Rectal smooth muscle tissue (tissue), 1 donor: ENCODE measurements around the gene CD5L.

Source experiments
- H3K27ac ChIP-seq: one replicate; pipeline ENCODE4 v1.7.0; 2013; ENCODE audit warnings: low read depth, low read length, inconsistent platforms
- H3K27me3 ChIP-seq: one replicate; pipeline ENCODE4 v1.7.0; 2013; ENCODE audit warnings: low read length; ENCODE audit not compliant: control insufficient read depth, insufficient read depth
- H3K36me3 ChIP-seq: one replicate; pipeline ENCODE4 v1.7.0; 2013; ENCODE audit warnings: low read length; ENCODE audit not compliant: control insufficient read depth, insufficient read depth
- H3K4me1 ChIP-seq: one replicate; pipeline ENCODE4 v1.7.0; 2013; ENCODE audit warnings: low read length; ENCODE audit not compliant: control insufficient read depth, insufficient read depth
- H3K4me3 ChIP-seq: one replicate; pipeline ENCODE4 v1.7.0; 2013; ENCODE audit warnings: low read length
- H3K9ac ChIP-seq: one replicate; pipeline ENCODE4 v1.7.0; 2013; ENCODE audit warnings: low read length

CD5L gene

GRCh38 chr1:157838966-157839365 is 2.6 kb downstream of the CD5L start:
- H3K27ac ChIP-seq = no peak overlapping the region
- H3K27me3 ChIP-seq = no peaks in the 10 kb centered on the region
- no peaks in the 10 kb centered on the region for H3K36me3 ChIP-seq
- no peak overlapping the region for H3K9ac ChIP-seq
- no peak overlapping the region for H3K4me3 ChIP-seq
- H3K4me1 ChIP-seq = no peaks in the 10 kb centered on the region

DNA sequence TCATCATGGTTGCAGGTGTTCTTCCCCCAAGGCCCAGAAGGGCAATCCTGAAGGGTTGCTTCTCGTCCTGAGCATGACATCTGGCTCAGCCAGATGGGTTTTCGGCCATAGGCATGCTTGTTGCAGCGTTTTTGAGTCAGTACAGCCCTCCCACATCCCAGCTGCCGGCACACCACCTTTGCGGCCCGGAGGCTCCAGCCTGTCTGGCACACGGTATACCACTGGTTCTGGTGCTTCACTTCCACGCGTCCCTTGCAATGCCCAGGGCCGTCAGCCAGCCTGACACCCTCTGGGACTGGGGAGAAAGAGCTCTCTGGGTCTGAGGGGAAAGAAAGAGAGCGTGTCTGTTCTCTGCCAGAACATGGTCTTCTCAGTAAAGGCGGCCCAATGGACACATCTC is 7.2 kb downstream of the CD5L start:
- Histone ChIP-seq H3K27me3 (no peaks in the 10 kb centered on the region), H3K9ac (no peak overlapping the region), H3K4me3 (no peak overlapping the region), H3K36me3 (no peaks in the 10 kb centered on the region), H3K4me1 (no peaks in the 10 kb centered on the region), H3K27ac (no peak overlapping the region)

DNA sequence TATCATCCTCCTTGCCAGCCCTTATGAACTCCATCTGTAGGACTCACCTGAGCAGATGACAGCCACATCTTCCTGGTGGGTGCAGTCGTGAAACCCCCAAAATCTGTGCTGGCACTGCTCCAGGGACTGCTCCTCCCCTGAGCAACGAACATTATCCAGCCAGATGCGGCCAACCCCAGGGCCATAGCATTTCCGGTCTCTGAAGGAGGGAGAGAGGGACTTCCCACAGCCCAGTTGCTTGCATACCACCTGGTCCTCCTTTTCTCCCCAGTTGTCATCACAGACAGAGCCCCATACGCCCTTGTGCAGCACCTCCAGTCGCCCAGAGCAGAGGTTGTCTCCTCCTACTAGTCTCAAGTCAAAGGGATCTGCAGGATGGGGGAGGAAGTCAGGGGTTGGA is 8.5 kb downstream of the CD5L start:
- Histone ChIP-seq H3K27ac (no peak overlapping the region), H3K27me3 (no peaks in the 10 kb centered on the region), H3K9ac (no peak overlapping the region), H3K4me3 (no peak overlapping the region), H3K36me3 (no peaks in the 10 kb centered on the region), H3K4me1 (no peaks in the 10 kb centered on the region)

- H3K9ac ChIP-seq = no peak overlapping the region
- H3K27ac ChIP-seq = no peak overlapping the region
These were observed 9.5 kb downstream of the CD5L start for GRCh38 chr1:157831968-157832626.

DNA sequence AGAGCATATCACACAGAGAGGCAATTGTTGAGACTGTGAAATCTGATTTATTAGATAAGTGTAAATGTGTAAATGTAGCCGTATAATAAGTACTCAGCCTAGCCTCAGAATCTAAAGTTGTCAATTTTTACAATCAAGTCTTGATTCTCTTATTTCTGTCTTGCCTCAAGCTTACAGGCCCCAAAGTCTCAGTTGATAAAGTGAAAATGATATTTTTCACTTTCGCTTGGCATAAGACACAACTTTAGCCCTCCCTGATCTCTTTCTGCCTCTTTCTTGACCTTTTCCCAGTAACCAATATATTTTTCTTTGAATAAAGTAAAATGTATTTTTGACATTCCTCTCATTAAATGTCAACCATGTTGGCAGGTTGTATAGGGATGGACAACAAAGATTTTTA is 10.7 kb downstream of the CD5L start:
- no peaks in the 10 kb centered on the region for H3K4me1 ChIP-seq
- no peak overlapping the region for H3K27ac ChIP-seq
- no peaks in the 10 kb centered on the region for H3K36me3 ChIP-seq
- no peak overlapping the region for H3K9ac ChIP-seq
- no peaks in the 10 kb centered on the region for H3K27me3 ChIP-seq
- H3K4me3 ChIP-seq = no peak overlapping the region

More at GRCh38 chr1:157831968-157832626, 9.5 kb downstream of the CD5L start:
- Histone ChIP-seq H3K27me3 (no peaks in the 10 kb centered on the region), H3K36me3 (no peaks in the 10 kb centered on the region), H3K4me1 (no peaks in the 10 kb centered on the region), H3K4me3 (no peak overlapping the region)

GRCh38 chr1:157829711-157830110 is 11.9 kb downstream of the CD5L start:
- H3K4me1 ChIP-seq = no peaks in the 10 kb centered on the region
- no peaks in the 10 kb centered on the region for H3K36me3 ChIP-seq
- no peak overlapping the region for H3K4me3 ChIP-seq
- H3K27ac ChIP-seq = no peak overlapping the region
- H3K9ac ChIP-seq = no peak overlapping the region
- H3K27me3 ChIP-seq = no peaks in the 10 kb centered on the region

GRCh38 chr1:157829210-157829609 is 12.4 kb downstream of the CD5L start:
- Histone ChIP-seq H3K27me3 (no peaks in the 10 kb centered on the region), H3K27ac (no peak overlapping the region), H3K9ac (no peak overlapping the region), H3K4me3 (no peak overlapping the region), H3K36me3 (no peaks in the 10 kb centered on the region), H3K4me1 (no peaks in the 10 kb centered on the region)

DNA sequence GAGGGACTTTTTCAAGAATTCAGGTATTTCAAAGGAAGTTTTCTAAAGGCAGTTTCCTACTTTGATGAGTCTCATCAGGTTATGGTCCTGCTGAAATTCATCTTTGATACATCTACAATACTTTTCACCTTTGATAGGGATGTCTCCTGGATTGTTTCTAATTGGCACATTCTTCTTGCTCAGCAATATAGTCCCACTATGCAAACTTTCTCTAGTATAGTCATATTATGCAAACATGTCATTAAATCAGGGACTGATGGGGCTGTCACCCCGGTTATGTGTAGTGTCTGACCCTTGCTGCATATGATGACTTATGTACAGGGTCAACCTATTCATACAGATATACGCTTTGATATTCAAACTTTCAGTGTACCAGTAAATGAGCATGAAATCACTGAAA is 21.3 kb downstream of the CD5L start:
- H3K9ac ChIP-seq = no peak overlapping the region
- H3K27ac ChIP-seq = no peak overlapping the region
- no peaks in the 10 kb centered on the region for H3K27me3 ChIP-seq
- H3K36me3 ChIP-seq = no peaks in the 10 kb centered on the region
- H3K4me3 ChIP-seq = no peak overlapping the region
- H3K4me1 ChIP-seq = no peaks in the 10 kb centered on the region

DNA sequence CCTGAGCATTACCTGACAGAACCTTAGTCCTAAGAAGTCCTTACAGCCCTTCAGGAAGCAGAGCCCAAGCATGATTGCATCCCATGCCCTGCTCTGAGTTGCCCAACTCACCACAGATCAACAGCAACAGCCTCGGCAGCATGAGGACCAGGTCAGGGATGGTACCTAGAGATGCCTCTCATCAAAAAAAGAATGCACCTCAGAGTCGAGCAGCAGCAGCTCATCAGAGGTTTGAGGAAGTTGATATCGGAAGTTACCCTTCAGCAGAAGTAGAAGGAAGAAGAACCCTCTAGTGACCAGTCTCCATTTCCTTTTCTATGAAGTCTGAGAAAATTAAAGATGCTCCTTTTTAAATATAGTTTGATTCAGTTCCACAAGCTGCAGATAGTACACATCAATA is 21.7 kb downstream of the CD5L start, which contains the start of gene FCRL1:
FCRL1 (minus strand) TSS at position 225 of the 400 bp plus-strand sequence; CDS start at position 142, 83 bp downstream.
- Histone ChIP-seq H3K27ac (no peak within 1 kb of the TSS), H3K9ac (no peak within 1 kb of the TSS), H3K4me3 (no peak within 1 kb of the TSS), H3K36me3 (no peaks in the 10 kb centered on the region), H3K27me3 (no peaks in the 10 kb centered on the region), H3K4me1 (no peaks in the 10 kb centered on the region)

GRCh38 chr1:157819215-157819614 is 22.4 kb downstream of the CD5L start:
- no peaks in the 10 kb centered on the region for H3K4me1 ChIP-seq
- H3K27me3 ChIP-seq = no peaks in the 10 kb centered on the region
- H3K4me3 ChIP-seq = no peak overlapping the region
- no peak overlapping the region for H3K27ac ChIP-seq
- H3K36me3 ChIP-seq = no peaks in the 10 kb centered on the region
- no peak overlapping the region for H3K9ac ChIP-seq

DNA sequence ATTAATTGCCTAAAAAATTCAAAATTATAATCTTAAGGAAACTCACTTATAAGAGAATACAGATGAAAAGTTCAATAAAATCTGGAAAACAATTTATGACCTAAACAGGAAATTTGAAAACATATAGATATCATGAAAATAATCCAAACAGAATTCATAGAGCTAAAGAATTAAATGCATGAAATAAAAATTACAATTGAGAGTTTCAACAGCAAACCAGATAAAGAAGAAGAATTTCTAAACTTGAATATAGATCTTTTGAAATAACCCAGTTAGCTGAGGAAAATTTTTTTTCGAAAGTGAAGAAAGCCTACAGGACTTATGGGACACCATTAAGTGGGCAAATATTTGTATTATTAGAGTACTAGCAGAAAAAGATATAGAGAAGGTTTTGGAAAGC is 28.3 kb downstream of the CD5L start:
- no peak overlapping the region for H3K9ac ChIP-seq
- H3K4me1 ChIP-seq = no peaks in the 10 kb centered on the region
- H3K27ac ChIP-seq = no peak overlapping the region
- no peaks in the 10 kb centered on the region for H3K27me3 ChIP-seq
- no peaks in the 10 kb centered on the region for H3K36me3 ChIP-seq
- no peak overlapping the region for H3K4me3 ChIP-seq

DNA sequence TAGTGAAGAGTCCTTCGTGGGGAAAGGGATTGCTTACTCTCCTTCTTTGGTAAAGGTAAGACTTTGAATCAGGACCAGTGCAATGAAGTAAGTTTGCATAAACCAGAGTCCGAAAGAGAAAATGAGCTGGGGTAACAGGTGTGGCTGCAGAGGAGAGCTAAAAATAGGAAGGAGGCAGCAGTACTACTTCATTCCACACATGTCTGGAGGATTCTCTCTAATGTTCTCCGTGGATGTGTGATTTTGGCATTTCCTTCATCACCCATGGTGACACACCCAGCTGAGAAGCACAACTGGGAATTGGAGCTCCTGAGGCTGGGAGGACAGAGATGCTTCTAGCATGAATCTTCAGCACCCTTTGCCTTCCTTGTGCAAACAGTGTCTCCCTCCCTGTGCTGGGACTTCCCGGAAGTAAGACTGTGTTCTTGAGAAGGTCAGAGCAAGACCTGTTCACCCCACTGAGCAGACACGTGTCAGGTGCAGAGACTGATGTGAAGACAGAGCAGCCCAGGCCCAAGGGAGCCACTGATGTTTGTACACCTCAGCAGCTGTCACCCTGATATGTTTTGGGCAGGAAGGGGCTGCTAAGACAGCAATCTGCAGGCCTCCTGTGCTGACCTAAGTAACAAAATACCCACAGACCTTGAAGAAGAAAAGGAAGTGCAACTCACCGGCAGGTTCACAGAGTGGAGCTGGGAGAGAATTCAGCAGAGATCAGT is 35.0 kb downstream of the CD5L start:
- Histone ChIP-seq H3K36me3 (no peaks in the 10 kb centered on the region), H3K4me3 (no peak overlapping the region), H3K9ac (no peak overlapping the region), H3K4me1 (no peaks in the 10 kb centered on the region), H3K27ac (no peak overlapping the region), H3K27me3 (no peaks in the 10 kb centered on the region)

- Histone ChIP-seq H3K36me3 (no peaks in the 10 kb centered on the region), H3K27ac (no peak overlapping the region), H3K4me3 (no peak overlapping the region), H3K4me1 (no peaks in the 10 kb centered on the region), H3K27me3 (no peaks in the 10 kb centered on the region), H3K9ac (no peak overlapping the region)
These were observed 37.8 kb downstream of the CD5L start for GRCh38 chr1:157803851-157804250.
